Keratinocyte (primary cell): ENCODE data around the gene BHLHE40.

Source experiments
- CTCF ChIP-seq, 3 experiments: IDR thresholded peaks in 1 of 3; conservative IDR thresholded peaks in 1 of 3; optimal IDR thresholded peaks in 1 of 3; 2 replicates in 2 of 3; 3 replicates in 1 of 3; pipeline versions ENCODE3 to v1.5.1; 2011; ENCODE audit warnings: low read length in 3 of 3, mild to moderate bottlenecking in 3 of 3, moderate library complexity in 2 of 3, control low read depth in 1 of 3, inconsistent platforms in 1 of 3; ENCODE audit not compliant: insufficient read depth in 2 of 3; ENCODE audit errors: extremely low read depth in 1 of 3
- EZH2 ChIP-seq: IDR thresholded peaks from one replicate; pipeline ENCODE4 v1.6.1; 2012; ENCODE audit warnings: inconsistent platforms, mild to moderate bottlenecking, low read length, moderate library complexity

GRCh38 chr3:5004319-5005152 lies 25.3 kb downstream of the BHLHE40 start:
- no peak for TF ChIP-seq CTCF (optimal IDR thresholded peaks at IDR 0.05 in 1 of 3, IDR thresholded peaks at IDR 0.05 in 1 of 3, conservative IDR thresholded peaks at IDR 0.05 in 1 of 3; ENCODE audit: extremely low read depth in 1 of 3, insufficient read depth in 2 of 3, low read length in 3 of 3)
- TF ChIP-seq EZH2 = no peak
